ELR (cell line): ENCODE measurements around the gene LCE1A.

Experiments
- DNase-seq: peaks from one replicate; pipeline ENCODE4 v3.0.0-alpha.2; 2015; ENCODE audit warnings: low read depth

Gene LCE1A

GRCh38 chr1:152827173-152827572 lies at the start of gene LCE1A:
LCE1A (plus strand) TSS chr1:152827473; CDS start chr1:152827473, 0 bp downstream.
- no peak for DNase-seq

GRCh38 chr1:152777510-152778137 lies 49.6 kb upstream of the LCE1A start:
- DNase-seq: peak; percentile 47

- peak; percentile 76 for DNase-seq
Observed at GRCh38 chr1:152783095-152783494, 44.2 kb upstream of the LCE1A start.

GRCh38 chr1:152786077-152786476 lies 41.2 kb upstream of the LCE1A start, which contains the start of gene LCE1E:
LCE1E (plus strand) TSS chr1:152786257; CDS start chr1:152787300, 1,043 bp downstream.
- DNase-seq: no peak

GRCh38 chr1:152795686-152796085 lies 31.6 kb upstream of the LCE1A start:
- DNase-seq: no peak

GRCh38 chr1:152796421-152796820 lies 30.9 kb upstream of the LCE1A start, which contains the start of gene LCE1D:
LCE1D (plus strand) TSS chr1:152796721; CDS start chr1:152797795, 1,074 bp downstream.
- no peak for DNase-seq

- DNase-seq: no peak
Observed at GRCh38 chr1:152801333-152801732, 25.9 kb upstream of the LCE1A start.

GRCh38 chr1:152806576-152806975 lies 20.7 kb upstream of the LCE1A start, which contains the start of gene LCE1C:
LCE1C (minus strand) TSS chr1:152806651; CDS start chr1:152805478, 1,173 bp downstream.
- DNase-seq: no peak

- DNase-seq: no peak
Observed at GRCh38 chr1:152811050-152811449, 16.2 kb upstream of the LCE1A start.

GRCh38 chr1:152811671-152812070 lies 15.6 kb upstream of the LCE1A start, which contains the start of gene LCE1B:
LCE1B (plus strand) TSS chr1:152811971; CDS start chr1:152812447, 476 bp downstream.
- no peak for DNase-seq

GRCh38 chr1:152817309-152817708 lies 10.0 kb upstream of the LCE1A start:
- peak; percentile 70 for DNase-seq

GRCh38 chr1:152823294-152823693 lies 4.0 kb upstream of the LCE1A start:
- no peak for DNase-seq

GRCh38 chr1:152824964-152825363 lies 2.3 kb upstream of the LCE1A start:
- no peak for DNase-seq

GRCh38 chr1:152836870-152837269 lies 9.6 kb downstream of the LCE1A start:
- DNase-seq: peak; percentile 9

- DNase-seq: no peak
Observed at GRCh38 chr1:152842556-152842955, 15.3 kb downstream of the LCE1A start, which contains the start of gene LCE6A. LCE6A (plus strand) TSS chr1:152842856; CDS start chr1:152843521, 665 bp downstream.

GRCh38 chr1:152855661-152856060 lies 28.4 kb downstream of the LCE1A start:
- DNase-seq: peak; percentile 22

- DNase-seq: no peak
Observed at GRCh38 chr1:152858062-152858461, 30.8 kb downstream of the LCE1A start.

GRCh38 chr1:152859696-152860095 lies 32.4 kb downstream of the LCE1A start, which contains the start of gene LCE7A:
LCE7A (plus strand) TSS chr1:152859996; CDS start chr1:152860698, 702 bp downstream.
- no peak for DNase-seq

- no peak for DNase-seq
Observed at GRCh38 chr1:152860129-152860528, 32.9 kb downstream of the LCE1A start.

GRCh38 chr1:152861374-152861773 lies 34.1 kb downstream of the LCE1A start:
- DNase-seq: no peak

- no peak for DNase-seq
Observed at GRCh38 chr1:152864443-152864842, 37.2 kb downstream of the LCE1A start.

- DNase-seq: peak; percentile 28
Observed at GRCh38 chr1:152866321-152866720, 39.0 kb downstream of the LCE1A start.

- DNase-seq: peak; percentile 81
Observed at GRCh38 chr1:152869808-152870419, 42.6 kb downstream of the LCE1A start.
